Activated CD4-positive, CD25-positive, alpha-beta regulatory T cell (primary cell): Measurements from ENCODE around the gene ZBTB32.
"Not testable (repeated sequence)": the region's sequence is repeated elsewhere in the genome, so short reads cannot be mapped to it uniquely, and the experiment has no call there.

ENCODE experiments used
- DNase-seq, 4 experiments: peaks; one replicate each; lab custom pipeline; 2025; lab: John Stamatoyannopoulos, UW

ZBTB32 gene, protein sequence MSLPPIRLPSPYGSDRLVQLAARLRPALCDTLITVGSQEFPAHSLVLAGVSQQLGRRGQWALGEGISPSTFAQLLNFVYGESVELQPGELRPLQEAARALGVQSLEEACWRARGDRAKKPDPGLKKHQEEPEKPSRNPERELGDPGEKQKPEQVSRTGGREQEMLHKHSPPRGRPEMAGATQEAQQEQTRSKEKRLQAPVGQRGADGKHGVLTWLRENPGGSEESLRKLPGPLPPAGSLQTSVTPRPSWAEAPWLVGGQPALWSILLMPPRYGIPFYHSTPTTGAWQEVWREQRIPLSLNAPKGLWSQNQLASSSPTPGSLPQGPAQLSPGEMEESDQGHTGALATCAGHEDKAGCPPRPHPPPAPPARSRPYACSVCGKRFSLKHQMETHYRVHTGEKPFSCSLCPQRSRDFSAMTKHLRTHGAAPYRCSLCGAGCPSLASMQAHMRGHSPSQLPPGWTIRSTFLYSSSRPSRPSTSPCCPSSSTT

DNA sequence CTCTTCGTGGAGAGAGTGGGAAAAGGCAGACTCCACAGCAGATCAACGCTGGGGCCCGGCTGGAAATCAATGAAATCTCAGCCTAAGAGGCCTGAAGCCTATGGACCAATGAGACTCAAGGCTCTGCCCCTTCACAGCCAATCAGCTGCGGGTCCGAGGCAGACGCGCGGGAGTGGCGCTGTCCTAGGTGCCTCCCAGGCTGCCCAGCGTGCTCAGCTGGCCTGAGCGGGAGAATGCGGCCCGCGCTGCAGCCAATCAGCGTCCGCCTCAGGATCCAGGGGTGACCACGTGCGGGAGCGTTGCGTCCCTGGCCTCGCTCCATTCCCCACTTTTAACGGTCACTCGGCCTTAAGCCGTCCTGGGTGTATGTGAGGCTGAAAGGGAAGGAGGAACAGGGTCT lies at the start of gene ZBTB32:
ZBTB32 (plus strand) TSS at position 341 of the 400 bp plus-strand sequence. CDS start 10,069 bp downstream, outside the sequence.
- no peak for DNase-seq

DNA sequence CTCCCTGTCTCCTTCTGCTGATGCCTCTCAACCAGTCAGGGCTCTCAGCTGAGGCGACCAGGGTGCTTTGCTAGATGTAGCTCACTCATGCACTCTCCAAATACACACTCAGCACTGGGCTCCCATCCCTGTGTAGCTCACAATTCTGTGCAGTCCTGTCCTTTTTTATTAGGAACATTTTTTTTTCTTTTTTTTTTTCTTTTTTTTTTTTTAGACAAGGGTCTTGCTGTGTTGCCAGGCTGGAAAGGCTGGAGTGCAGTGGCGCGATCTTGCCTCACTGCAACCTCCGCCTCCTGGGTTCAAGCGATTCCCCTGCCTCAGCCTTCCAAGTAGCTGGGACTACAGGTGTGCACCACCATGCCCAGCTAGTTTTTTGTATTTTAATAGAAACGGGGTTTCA lies 49.5 kb upstream of the ZBTB32 start:
- DNase-seq = not testable (repeated sequence)

DNA sequence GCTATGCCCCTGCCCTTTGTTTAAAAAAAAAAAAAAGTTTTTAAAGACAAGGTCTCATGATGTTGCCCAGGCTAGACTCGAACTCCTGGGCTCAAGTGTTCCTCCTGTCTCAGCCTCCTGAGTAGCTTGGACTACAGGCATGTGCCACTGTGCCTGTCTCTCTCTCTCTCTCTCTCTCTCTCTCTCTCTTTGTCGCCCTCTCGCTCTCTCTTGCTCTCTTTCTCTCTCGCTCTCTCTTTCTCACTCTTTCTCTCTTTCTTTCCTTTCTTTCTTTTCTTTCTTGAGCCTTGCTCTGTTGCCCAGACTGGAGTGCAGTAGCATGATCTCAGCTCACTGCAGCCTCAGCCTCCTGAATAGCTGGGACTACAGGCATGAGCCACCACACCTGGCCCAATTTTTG lies 48.8 kb upstream of the ZBTB32 start:
- no peak for DNase-seq

DNA sequence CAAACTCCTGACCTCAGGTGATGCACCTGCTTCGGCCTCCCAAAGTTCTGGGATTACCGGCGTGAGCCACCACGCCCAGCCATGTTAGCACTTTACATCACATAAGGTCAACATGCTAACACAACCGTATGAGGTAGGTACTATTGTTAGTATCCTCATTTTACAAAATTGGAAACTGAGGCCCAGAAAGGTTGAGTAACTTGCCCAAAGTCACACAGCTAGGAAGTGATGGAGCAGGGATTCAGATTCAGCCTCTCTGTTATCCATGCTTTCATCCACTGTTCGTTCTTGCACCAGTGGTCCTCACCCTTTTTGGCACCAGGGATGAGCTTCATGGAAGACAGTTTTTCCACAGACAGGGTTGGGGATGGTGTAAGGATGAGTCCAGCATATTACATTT lies 47.7 kb upstream of the ZBTB32 start:
- no peak for DNase-seq

DNA sequence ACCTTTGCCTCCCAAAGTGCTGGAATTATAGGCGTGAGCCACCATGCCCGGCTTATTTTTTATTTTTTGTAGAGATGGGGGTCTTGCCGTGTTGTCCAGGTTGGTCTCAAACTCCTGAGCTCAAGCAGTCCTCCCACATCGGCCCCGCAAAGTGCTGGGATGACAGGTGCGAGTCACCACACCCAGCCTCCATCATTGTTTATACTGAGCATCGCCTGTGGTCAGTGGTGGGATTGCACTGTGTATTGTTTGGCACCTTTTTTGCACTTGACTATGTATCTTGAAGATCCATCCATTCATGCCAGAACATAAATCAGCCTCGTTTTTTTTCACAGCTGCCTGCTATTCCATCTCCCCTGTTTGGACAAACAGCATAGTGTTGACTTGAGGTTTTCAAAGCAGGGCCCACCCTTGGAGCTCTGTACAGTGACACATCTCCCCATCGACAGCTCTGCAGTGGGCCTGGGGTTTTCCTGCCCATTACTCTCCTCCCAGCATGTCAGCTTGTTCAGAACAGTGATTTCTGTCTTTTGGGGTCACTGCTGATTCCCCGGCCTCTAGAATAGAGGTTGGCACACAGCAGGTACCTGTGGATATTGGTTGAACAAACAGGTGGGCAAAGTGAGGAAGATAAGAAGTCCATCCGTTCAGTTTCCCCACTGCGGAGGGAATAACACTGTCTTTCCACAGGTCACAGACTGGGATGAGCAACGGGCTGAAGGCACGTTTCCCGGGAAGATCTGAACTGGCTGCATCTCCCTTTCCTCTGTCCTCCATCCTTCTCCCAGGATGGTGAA lies 46.3 kb upstream of the ZBTB32 start:
- DNase-seq = no peak

DNA sequence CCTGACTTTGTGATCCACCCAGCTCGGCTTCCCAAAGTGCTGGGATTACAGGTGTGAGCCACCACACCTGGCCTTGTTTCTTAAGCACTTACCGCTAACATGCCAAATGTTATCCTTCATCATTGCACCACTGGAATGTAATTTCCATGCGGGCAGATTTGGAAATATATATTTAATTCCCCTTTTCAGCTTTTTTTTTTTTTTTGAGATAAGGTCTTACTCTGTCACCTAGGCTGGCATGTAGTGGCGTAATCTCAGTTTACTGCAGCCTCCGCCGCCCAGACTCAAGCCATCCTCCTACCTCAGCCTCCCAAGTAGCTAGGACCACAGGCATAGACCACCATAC lies 42.4 kb upstream of the ZBTB32 start:
- DNase-seq = no peak

DNA sequence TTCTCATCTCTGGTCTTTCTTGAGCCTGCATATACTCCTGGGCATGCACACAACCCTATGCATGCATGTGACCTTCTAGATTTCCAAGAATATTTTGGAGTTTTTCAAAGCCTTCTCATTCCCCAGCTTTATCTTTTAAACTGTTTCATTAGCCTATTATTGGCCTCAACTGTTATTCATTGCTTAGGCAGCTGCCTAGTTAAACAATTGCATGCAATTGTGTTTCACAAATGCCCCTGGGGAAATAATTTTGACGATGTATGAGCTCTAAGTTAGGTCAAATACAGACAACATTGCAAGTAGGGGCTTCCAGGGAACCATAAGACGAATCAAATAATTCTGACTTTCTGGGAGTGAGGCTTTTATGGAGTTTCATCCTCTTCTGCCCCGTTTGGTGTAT lies 40.4 kb upstream of the ZBTB32 start:
- no peak for DNase-seq

DNA sequence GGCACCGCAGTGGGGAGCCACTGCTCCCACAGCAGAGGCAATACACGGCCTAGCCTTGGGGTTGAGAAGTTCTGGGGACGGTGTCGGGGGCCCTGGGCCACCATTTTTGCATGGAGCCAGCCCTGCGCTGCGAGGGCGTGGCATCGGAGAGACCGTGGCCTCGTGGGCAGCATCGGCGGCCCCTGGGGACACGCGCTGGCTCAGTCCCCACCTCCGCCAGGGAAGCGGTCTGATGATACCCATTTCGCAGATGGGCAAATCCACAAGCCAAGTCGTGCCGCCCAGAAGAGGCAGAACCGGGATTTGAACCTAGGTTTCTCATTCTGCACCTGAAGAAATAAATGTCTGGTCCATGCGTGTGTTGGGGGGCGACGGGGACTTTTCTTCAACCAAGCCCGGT lies 39.2 kb upstream of the ZBTB32 start:
- no peak for DNase-seq

DNA sequence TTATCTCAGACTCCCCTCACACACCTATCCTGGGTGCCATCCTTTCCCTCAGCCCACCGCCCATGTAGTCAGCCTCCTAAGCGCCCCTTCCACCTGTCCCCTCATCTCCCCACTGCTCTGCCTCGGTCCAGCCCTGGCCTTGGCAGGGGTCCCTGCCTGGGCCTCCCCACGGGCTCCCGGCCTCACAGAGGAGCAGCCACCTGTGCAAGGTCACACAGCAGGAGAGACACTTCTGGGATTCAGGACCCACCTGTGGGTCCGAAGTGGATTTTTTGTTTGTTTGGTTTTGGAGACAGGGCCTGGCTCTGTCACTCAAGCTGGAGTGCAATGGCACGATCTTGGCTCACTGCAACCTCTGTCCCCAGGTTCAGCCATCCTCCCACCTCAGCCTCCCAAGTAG lies 38.8 kb upstream of the ZBTB32 start:
- no peak for DNase-seq

DNA sequence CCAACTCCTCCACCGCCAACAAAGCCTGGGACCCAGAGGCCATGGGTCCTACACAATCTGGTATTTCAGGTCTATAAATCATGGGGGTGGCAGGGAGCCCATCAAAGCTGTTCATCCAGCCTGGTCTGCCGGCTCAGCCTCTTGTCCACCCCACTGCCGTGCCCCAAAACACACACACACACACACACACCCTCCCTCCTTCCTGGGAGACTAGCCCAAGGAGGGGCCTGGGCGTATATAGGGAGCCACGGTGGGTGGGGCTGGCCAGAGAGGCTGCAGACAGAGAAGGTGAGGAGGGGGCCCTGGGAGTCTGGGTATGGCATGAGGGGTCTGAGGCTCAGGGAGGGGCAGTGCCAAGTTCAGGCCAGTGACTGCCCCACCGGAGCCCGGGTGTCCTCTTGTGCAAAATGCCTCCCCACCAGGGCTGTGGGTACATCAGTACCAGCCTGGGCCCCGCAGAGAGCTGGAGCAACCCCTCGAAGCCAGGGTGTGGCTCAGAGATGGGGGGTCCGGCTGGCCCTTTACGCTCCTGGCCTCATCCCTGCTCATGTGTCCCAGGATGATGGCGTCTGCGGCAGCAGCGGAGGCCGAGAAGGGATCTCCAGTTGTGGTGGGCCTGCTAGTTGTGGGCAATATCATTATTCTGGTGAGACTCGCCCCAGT lies 38.0 kb upstream of the ZBTB32 start, which contains the start of gene UPK1A:
UPK1A (plus strand) TSS at position 267 of the 663 bp plus-strand sequence; CDS start at position 563, 296 bp downstream.
- DNase-seq = no peak

DNA sequence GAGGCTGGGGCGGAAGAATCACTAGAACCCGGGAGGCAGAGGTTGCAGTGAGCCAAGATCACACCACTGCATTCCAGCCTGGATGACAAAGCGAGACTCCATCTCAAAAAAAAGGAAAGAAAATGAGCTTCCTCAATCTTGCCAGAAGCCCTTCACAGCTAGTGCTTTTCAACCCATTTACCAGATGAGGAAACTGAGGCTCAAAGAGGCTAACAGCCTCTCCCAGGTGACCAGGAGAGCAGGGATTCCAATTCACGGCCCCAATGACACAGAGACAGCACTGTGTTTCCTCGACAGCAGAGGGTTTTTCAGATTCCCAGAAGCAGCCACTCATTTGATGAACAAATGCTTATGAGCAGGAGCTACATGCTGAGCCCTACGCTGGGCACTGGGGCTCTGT lies 34.8 kb upstream of the ZBTB32 start:
- no peak for DNase-seq

DNA sequence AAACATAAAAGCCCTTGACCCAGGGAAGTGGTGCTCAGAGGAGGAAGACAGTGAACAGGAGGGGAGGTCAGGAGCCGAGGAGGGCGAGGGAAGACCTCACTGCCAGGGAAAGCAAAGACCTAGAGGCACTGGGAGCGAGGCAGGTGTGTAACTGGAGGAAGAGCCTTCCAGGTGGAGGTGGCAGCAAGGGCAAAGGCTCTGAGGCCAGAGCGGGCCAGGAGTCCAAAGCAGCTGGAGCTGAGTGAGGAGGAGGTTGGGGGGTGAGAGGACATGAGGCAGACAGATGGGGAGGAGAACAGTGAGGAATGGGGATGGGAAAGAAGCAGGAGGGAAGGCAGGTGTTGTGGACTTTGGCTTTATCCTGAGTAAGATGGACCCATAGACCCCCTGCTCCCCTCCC lies 34.4 kb upstream of the ZBTB32 start:
- no peak for DNase-seq

DNA sequence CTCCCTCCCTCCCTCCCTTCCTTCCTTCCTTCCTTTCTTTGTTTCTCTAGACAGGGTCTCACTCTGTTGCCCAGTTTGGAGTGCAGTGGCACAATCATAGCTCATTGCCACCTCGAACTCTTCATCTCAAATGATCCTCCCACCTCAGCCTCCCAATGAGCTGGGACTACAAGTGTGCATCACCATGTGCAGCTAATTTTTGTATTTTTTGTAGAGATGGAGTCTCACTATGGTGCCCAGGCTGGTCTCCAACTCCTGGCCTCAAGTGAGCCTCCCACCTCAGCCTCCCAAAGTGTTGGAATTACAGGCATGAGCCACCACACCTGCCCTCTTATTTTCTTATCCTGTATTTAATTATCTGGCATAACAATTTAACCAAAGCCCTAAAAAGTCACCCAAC lies 33.7 kb upstream of the ZBTB32 start:
- no peak for DNase-seq

DNA sequence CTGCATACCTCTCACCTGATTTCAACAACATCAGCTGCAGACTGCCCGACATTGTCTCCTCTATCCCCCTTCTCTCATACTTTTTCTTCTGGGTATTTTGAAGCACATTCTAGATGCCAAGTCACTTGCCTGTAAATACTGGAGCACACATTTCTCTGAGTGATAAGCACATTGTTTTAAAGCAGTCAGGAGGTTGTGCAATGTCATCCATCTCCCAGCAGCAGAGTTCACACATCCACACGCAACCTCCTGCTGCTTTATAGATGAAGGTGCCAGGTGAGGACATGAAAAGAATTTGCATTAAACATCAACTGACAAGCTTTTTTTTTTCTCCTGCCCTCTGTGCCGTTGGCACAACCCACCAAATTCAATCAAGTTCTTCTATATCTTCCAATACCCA lies 32.5 kb upstream of the ZBTB32 start:
- no peak for DNase-seq

DNA sequence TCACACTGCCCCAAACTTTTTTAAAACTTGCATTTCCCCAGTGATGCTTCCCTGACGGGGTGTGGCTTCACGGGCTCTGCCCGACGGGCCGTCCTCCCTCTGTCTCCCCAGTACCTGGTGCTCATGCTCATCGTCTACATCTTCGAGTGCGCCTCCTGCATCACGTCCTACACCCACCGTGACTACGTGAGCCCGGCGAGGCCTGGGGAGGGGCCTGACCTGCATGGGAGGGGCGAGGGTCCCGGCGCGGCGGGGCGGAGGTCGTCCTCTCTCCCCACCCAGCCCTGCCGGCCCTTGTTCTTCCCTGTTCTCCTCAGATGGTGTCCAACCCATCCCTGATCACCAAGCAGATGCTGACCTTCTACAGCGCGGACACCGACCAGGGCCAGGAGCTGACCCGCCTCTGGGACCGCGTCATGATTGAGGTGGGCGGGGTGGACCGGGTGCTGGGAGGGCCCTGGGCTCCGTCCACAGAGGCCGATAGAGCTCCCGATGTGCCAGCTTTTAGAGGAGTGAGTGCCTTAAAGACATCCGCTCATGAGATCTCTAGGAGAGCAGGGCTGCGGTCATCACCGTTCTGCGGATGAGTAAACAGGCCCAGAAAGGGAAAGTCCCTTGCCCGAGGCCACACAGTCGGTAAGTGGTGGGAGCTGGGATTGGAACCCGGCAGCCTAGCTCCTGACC lies 31.1 kb upstream of the ZBTB32 start:
- DNase-seq = peak in 1 of 4 experiments; percentile 9

DNA sequence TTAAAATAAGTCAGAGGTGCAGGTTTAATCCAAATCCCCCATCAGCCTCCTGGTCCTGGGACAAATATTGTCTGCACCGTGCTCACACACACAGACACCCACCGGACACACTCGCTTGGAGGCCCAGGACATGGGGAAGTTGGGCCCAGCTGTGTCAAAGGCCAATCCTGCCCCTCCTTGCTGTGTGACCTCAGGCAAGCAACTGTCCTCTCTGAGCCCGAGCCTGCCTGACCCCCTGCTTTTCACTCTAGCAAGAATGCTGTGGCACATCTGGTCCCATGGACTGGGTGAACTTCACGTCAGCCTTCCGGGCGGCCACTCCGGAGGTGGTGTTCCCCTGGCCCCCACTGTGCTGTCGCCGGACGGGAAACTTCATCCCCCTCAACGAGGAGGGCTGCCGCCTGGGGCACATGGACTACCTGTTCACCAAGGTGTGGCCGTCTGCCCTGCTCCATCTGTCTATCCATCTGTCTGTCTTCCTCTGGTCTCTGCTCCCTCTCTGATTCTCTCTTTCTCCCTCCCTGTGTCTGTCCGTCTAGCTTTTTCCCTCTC lies 28.7 kb upstream of the ZBTB32 start:
- DNase-seq = no peak

DNA sequence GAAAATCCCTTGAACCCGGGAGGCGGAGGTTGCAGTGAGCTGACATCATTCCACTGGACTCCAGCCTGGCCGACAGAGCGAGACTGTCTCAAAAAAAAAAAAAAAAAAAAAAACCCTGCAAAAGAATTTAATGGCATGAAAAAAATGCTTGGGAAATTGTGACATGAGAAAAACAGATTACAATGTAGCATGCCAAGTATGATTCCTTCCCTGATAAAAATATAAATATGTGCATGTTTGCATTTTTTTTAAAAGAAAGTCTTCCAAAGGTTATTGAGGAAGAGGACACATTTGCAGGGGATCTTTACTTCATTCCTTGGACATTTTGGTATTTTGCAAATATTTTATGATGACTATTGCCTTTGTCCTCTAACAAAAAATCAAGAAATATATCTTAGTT lies 14.5 kb upstream of the ZBTB32 start:
- no peak for DNase-seq

DNA sequence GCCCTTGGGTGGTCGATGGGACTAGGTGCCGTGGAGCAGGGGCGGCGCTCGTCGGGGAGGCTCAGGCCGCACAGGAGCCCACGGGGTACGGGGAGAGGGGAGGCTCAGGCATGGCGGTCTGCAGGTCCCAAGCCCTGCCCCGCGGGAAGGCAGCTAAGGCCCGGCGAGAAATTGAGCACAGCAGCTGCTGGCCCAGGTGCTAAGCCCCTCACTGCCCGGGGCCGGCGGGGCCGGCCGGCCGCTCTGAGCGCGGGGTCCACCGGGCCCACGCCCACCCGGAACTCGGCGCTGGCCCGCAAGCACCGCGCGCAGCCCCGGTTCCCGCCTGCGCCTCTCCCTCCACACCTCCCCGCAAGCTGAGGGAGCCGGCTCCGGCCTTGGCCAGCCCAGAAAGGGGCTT lies 13.3 kb upstream of the ZBTB32 start:
- not testable (repeated sequence) for DNase-seq

DNA sequence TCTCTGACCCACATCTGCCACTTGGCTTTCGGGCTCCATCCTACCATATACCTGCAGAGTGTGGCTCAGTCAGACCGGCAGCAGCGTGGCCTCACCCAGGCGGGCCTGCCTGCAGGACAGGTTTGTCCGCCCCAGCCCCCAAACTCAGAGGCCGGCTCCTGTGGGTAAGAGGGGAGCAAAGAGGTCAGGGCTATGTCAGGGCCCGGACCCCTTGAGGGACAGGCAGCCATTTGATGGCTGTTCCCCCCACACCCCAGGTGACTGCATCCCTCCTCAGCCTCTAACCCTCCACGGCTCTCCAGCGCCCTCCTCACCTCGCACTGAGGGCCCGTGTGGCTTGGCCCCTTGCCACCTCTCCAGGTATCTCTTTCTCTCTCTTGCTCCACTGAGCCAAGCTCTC lies 12.3 kb upstream of the ZBTB32 start:
- no peak for DNase-seq

DNA sequence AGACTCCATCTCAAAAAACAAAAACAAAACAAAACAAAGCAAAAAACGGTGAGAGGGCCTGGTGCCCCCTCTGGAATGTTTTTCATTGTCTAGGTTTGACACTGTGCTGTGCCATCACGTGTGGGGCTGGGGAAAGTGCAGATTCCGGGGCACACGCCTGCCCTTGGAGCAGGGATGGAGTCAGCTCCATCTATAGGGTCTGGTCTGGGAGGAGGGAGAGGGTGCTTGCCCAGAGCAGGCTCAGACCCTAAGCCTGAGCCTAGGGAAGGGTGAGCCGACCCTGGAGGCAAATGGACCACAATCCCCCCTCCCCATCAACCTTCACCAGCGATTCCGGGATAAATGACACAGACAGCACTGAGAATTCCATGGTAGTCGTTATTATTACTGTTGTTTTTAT lies 10.9 kb upstream of the ZBTB32 start:
- DNase-seq = no peak

DNA sequence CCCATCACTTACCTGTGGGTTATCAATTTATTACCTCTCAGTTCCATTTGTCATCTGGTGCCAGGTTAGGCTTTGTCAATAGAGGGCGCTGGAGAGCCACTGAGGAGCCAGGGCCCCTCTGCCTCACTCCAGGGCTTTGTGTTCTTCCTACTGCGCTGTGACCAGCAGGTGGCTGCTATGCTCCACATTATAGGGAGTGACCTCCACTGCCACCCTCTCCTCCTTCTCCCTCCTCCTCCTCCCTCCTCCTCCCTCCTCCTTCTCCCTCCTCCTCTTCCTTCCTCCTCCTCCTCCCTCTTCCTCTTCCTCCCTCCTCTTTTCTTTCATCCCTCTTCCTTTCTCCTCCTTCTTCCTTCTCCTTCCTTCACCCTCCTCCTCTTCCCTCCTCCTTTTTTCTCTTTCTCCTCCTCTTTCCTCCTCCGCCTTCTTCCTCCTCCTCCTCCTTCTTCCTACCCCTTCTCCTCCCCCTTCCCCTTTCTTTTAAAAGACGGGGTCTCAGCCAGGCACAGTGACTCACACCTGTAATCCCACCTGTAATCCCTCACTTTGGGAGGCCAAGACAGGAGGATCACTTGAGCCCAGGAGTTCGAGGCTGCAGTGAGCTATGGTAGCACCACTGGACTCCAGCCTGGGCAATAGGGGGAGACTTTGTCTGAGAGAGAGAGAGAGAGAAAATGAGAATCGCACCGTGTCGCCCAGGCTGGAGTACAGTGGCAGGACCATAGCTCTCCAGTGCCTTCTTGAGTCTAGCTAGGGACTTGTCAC lies 10.3 kb upstream of the ZBTB32 start:
- peak; percentile 79 to 89 (median 84) for DNase-seq
